Thymus (tissue), 14 donors: ENCODE measurements around the gene MXRA8. TPM values are rescaled to one million over a fixed set of nuclear protein-coding genes. Genes with fewer than 3 reads are reported as not detected.
"Not testable (repeated sequence)": the region's sequence is repeated elsewhere in the genome, so short reads cannot be mapped to it uniquely, and the experiment has no call there.

ENCODE experiments used
- DNase-seq, 9 donors: peaks; one replicate each; pipeline ENCODE4 v3.0.0-alpha.2; 2013; ENCODE audit warnings: low spot score in 9 of 9, low read depth in 6 of 9, missing footprints in 1 of 9
- H3K27ac ChIP-seq, 2 donors: one replicate each; pipeline ENCODE4 v1.5.1; 2013; ENCODE audit warnings: control low read depth in 1 of 2, low read depth in 1 of 2, low read length in 1 of 2, mild to moderate bottlenecking in 1 of 2, moderate library complexity in 1 of 2
- H3K27me3 ChIP-seq, 2 donors: one replicate each; pipeline ENCODE4 v1.5.1; 2013; ENCODE audit warnings: low read length in 1 of 2; ENCODE audit not compliant: control insufficient read depth in 2 of 2, insufficient read depth in 1 of 2
- H3K36me3 ChIP-seq, 2 donors: one replicate each; pipeline ENCODE4 v1.5.1; 2013; ENCODE audit warnings: low read length in 1 of 2, mild to moderate bottlenecking in 1 of 2, moderate library complexity in 1 of 2; ENCODE audit not compliant: control insufficient read depth in 2 of 2, insufficient read depth in 2 of 2
- H3K4me1 ChIP-seq, 2 donors: one replicate each; pipeline ENCODE4 v1.5.1; 2013; ENCODE audit warnings: low read length in 2 of 2; ENCODE audit not compliant: control insufficient read depth in 2 of 2, insufficient read depth in 2 of 2
- H3K4me3 ChIP-seq, 2 donors: one replicate each; pipeline ENCODE4 v1.5.1; 2013; ENCODE audit warnings: low read length in 2 of 2, control low read depth in 1 of 2, mild to moderate bottlenecking in 1 of 2
- H3K9me3 ChIP-seq, 2 donors: one replicate each; pipeline ENCODE4 v1.5.1; 2013; ENCODE audit warnings: low read length in 1 of 2, mild to moderate bottlenecking in 1 of 2; ENCODE audit not compliant: control insufficient read depth in 2 of 2, insufficient read depth in 1 of 2
- WGBS: extraction: QIAGEN DNeasy Blood & Tissue Kit; methylation state at CpG from one replicate; pipeline ENCODE4 v1.1.7; 2013; 5-methylcytosine and 5-hydroxymethylcytosine counted together
- long read RNA-seq, 10 donors: transcript quantifications; one replicate each; lab custom pipeline, GENCODE V29; 2026
- polyA plus RNA-seq: library from polyadenylated mRNA; stranded (reverse); fragments of 200-250 nt; gene quantifications from one replicate; pipeline ENCODE4 v1.2.3, GENCODE V29; 2013
- total RNA-seq: library from RNA; stranded (reverse); fragments of 120-200 nt; gene quantifications from one replicate; pipeline ENCODE4 v1.2.4, GENCODE V29; 2013
- donor health status: healthy.

Gene MXRA8, protein sequence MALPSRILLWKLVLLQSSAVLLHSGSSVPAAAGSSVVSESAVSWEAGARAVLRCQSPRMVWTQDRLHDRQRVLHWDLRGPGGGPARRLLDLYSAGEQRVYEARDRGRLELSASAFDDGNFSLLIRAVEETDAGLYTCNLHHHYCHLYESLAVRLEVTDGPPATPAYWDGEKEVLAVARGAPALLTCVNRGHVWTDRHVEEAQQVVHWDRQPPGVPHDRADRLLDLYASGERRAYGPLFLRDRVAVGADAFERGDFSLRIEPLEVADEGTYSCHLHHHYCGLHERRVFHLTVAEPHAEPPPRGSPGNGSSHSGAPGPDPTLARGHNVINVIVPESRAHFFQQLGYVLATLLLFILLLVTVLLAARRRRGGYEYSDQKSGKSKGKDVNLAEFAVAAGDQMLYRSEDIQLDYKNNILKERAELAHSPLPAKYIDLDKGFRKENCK
- total RNA-seq (2.7 TPM), polyA plus RNA-seq (9.6 TPM)
- long read RNA-seq, donor 1 = 0 reads
- long read RNA-seq, donor 2, partial matches to known transcripts = 0 of 2 reads
- long read RNA-seq, donor 2, other reads (novel, unspliced or antisense) = 0 of 2 reads
- long read RNA-seq, donor 3 = 0 reads
- long read RNA-seq, donor 4 = 0 reads
- long read RNA-seq, donor 5, partial matches to known transcripts = 0 of 2 reads
- long read RNA-seq, donor 5, other reads (novel, unspliced or antisense) = 0 of 2 reads
- long read RNA-seq, donor 6 = 0 reads
- long read RNA-seq, donor 7, partial matches to known transcripts = 0 of 1 reads
- long read RNA-seq, donor 7, other reads (novel, unspliced or antisense) = 0 of 1 reads
- long read RNA-seq, donor 8 = 0 reads
- long read RNA-seq, donor 9, partial matches to known transcripts = 0 of 2 reads
- long read RNA-seq, donor 9, other reads (novel, unspliced or antisense) = 0 of 2 reads
- long read RNA-seq, donor 10 = 0 reads

- WGBS = 38% methylated on average over 29 of the region's 29 CpGs
Measured at GRCh38 chr1:1358433-1359271, at the start of gene MXRA8. Gene MXRA8 (minus strand): TSS chr1:1358555. CDS start chr1:1358504, 51 bp downstream.

DNA sequence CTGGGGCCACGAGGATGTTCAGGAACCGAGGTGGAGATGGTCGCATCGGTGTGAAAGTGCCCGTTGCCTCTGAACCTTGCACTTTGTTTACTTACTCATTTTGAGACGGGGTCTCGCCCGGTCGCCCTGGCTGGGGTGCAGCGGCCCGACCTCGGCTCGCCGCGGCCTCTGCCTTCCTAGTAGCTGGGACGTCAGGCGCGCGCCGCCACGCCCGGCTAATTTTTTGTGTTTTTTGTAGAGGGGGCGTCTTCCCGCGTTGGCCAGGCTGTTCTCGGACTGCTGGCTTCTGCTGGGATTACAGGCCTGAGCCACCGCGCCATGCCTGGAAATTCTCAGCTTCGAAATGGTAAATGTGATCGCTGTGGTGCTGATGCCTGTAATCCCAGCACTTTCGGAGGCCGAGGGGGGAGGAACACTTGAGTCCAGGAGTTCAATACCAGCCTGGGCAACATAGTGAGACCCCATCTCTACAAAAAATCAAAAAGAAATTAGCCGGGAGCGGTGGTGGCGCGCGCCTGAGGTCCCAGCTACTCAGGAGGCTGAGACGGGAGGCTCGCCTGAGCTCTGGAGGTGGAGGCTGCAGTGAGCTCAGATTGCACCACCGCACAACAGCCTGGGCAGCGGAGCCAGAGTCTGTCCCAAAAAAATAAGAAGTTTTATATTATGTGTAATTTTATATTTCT, 49.4 kb upstream of the MXRA8 start:
- Histone ChIP-seq H3K27me3 (no peaks in the 10 kb centered on the region), H3K4me3 (peak overlapping the region; percentile 95 to 99), H3K9me3 (peaks cover 0 to 12% of the 10 kb centered on the region in 2 donors), H3K4me1 (peaks cover 21 to 25% of the 10 kb centered on the region in 2 donors), H3K36me3 (peaks cover 27 to 31% of the 10 kb centered on the region in 2 donors), H3K27ac (peak overlapping the region; percentile 67 to 94)
- WGBS = 13% methylated on average over 41 of the region's 41 CpGs
- DNase-seq = no peak

More at GRCh38 chr1:1358433-1359271, at the start of gene MXRA8:
- Histone ChIP-seq H3K27ac (peak within 1 kb of the TSS in 1 of 2 donors; percentile 11), H3K4me3 (no peak within 1 kb of the TSS), H3K4me1 (peaks cover 0 to 16% of the 10 kb centered on the region in 2 donors), H3K9me3 (peaks cover 0 to 2% of the 10 kb centered on the region in 2 donors), H3K27me3 (peaks cover 68 to 89% of the 10 kb centered on the region in 2 donors), H3K36me3 (no peaks in the 10 kb centered on the region)
- no peak for DNase-seq

DNA sequence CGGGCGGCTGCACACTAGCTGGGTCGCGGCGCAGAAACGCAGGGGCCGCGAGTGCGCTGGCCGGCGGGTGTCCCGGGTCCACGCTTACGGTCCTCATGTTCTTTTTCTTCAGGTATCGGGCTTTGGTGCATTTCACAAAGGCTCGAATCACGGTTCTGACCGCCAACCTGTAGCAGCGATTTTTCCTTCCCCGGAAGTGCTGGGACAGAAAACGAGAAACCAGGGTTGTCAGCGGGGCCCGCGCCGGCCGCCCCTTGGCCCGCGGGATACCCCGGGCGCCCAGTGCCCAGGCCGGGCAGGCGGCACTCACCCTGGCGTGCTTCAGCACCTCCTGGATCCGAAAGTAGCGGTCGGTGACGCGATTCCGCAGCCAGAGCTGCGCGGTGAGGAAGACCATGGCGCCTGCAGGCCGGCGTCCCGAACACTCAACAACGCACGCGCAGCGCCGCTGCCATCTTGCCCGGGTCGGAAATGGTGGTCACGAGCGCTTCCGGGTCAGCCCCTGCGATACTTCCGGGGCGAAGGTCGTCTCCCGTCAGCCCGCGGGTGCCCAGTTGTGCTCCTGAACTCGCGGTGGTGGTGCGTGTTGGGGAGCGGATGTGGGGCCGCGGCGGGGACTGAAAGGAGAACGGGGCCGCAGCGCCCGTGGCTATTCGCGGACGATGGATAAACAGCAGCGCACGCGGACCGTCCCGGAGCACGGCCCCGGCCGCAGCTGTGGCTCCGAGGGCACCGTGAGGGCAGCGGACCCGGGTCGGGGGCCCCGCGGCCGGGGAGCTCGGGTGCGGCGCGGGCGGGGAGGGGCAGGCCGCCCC, 48.7 kb upstream of the MXRA8 start, which contains the start of gene MRPL20:
MRPL20 (minus strand) TSS at position 473 of the 815 bp plus-strand sequence; CDS start at position 397, 76 bp downstream.
- Histone ChIP-seq H3K4me1 (peaks cover 21 to 25% of the 10 kb centered on the region in 2 donors), H3K4me3 (peak within 1 kb of the TSS; percentile 95 to 99), H3K9me3 (peaks cover 0 to 6% of the 10 kb centered on the region in 2 donors), H3K36me3 (peaks cover 34 to 38% of the 10 kb centered on the region in 2 donors), H3K27me3 (no peaks in the 10 kb centered on the region), H3K27ac (peak within 1 kb of the TSS; percentile 67 to 97)
- under 1% methylated on average over 98 of the region's 98 CpGs for WGBS
- peak; percentile 86 to 97 (median 91) for DNase-seq

DNA sequence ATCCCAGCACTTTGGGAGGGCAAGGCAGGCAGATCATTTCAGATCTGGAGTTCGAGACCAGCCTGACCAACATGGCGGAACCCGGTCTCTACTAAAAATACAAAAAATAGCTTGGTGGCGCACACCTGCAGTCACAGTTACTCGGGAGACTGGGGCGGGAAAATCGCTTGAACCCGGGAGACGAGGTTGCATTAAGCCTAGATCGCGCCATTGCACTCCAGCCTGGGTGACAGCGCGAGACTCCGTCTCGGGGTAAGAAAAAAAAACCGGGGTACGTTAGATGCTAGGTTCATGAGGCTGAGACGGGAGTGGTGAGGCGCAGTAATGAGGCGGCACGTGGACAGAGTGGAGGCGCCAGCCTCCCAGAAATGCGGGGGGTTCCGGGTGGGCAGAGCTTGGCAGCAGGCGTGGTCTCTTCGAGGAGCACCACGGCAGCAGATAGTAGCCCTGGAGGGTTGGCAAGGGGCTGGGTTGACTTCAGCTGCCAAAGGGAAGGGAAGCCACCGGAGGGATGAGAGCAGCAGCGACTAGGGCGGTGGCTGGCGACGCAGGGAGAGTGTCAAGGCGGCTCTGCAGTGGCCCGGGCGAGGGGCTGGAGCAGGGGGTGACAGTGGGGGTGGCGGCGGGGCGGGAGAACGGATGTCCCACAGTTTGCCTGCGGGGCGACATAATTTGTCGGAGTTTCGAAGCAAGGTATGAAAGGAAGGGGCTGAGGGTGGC, 47.9 kb upstream of the MXRA8 start:
- WGBS = 48% methylated on average over 43 of the region's 43 CpGs
- H3K4me3 ChIP-seq = peak overlapping the region; percentile 95 to 99
- H3K27me3 ChIP-seq = no peaks in the 10 kb centered on the region
- no peaks in the 10 kb centered on the region for H3K9me3 ChIP-seq
- H3K36me3 ChIP-seq = peaks cover 42 to 46% of the 10 kb centered on the region in 2 donors
- DNase-seq = no peak
- peaks cover 21 to 28% of the 10 kb centered on the region in 2 donors for H3K4me1 ChIP-seq
- peak overlapping the region; percentile 67 to 97 for H3K27ac ChIP-seq

DNA sequence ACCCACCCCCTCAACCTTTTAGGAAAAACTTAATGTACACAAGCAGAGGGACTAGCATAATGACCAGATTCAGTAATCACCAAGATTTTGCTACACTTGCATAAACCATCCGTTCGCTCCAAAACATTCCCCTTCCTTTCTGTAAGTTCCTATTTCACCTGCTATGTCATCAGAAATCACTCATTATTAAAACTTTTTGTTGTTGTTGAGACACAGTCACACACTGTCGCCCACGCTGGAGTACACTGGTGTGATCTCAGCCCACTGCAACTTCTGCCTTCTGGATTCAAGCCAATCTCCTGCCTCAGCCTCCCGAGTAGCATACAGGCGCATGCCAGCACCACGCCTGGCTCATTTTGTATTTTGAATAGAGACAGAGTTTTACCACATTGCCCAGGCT, 45.3 kb upstream of the MXRA8 start:
- no peak overlapping the region for H3K4me3 ChIP-seq
- H3K36me3 ChIP-seq = peaks cover 52 to 55% of the 10 kb centered on the region in 2 donors
- 95% methylated on average over 7 of the region's 7 CpGs for WGBS
- DNase-seq = no peak
- H3K9me3 ChIP-seq = peaks cover 0 to 1% of the 10 kb centered on the region in 2 donors
- H3K27me3 ChIP-seq = no peaks in the 10 kb centered on the region
- peaks cover 28 to 41% of the 10 kb centered on the region in 2 donors for H3K4me1 ChIP-seq
- H3K27ac ChIP-seq = no peak overlapping the region

GRCh38 chr1:1402901-1403392, 44.6 kb upstream of the MXRA8 start:
- not testable (repeated sequence) for H3K27me3 ChIP-seq, DNase-seq, H3K27ac ChIP-seq, H3K4me3 ChIP-seq, H3K9me3 ChIP-seq
- Histone ChIP-seq H3K4me1 (peaks cover 30 to 40% of the 10 kb centered on the region in 2 donors), H3K36me3 (peaks cover 55 to 56% of the 10 kb centered on the region in 2 donors)
- WGBS = 94% methylated on average over 9 of the region's 9 CpGs
